ENCODE results near the gene METRNL.
"Not testable (repeated sequence)": the region's sequence is repeated elsewhere in the genome, so short reads cannot be mapped to it uniquely, and the experiment has no call there.

METRNL gene

DNA sequence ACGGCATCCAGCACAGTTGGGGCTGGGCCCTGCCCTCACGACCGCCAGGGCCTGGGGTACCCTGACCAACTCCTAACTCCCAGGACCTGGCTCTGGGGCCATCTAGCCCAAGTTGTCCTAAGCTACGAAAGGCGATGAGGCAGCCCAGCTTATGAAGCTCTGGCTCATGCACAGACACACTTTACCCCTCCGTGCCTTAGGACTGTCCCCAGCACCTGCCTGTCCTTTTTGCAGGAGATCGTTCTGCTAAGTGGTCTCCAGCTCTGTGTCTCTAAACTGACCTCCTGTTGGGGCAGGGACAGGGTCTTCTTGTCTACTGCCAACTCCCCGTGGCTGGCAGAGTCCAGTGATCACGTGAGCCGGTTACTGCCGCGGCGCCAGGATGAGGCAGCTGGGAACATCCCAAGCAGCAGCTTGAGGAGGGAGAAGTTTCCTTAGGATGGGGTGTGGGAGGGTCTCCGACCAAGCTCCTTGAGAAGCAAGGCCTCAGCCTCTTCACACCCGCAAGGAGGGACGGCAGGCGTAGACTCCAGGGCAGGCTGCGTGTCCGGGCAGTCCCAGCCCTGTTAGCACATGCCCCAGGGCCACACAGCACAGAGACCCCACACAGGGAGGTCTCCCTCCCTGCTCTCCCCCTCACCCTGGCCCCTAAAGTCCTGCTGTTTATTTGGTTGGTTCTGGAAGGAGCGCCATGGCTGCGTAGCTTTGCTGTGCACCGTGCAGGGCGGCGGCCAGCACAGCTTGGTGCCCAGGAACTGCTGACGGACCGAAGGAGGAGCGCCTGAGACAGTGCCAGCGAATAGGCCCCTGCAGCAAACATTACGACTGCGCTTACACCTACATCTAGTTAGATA is 16.4 kb upstream of the METRNL start:
- Histone ChIP-seq H3K9ac (ENCODE audit: low read depth, low read length) (no peak overlapping the region), H3K4me2 (ENCODE audit: low read length) (no peak overlapping the region), H3K27me3 (ENCODE audit: control insufficient read depth, insufficient read depth, low read length) (peaks cover 7% of the 10 kb centered on the region), H3K36me3 (ENCODE audit: insufficient read depth, low read length) (no peaks in the 10 kb centered on the region), H3K9me3 (replicated peaks; ENCODE audit: low read length) (no peaks in the 10 kb centered on the region), H3K4me1 (ENCODE audit: control insufficient read depth, insufficient read depth, low read length) (no peaks in the 10 kb centered on the region), H3K4me3 (ENCODE audit: low read length) (no peak overlapping the region)

DNA sequence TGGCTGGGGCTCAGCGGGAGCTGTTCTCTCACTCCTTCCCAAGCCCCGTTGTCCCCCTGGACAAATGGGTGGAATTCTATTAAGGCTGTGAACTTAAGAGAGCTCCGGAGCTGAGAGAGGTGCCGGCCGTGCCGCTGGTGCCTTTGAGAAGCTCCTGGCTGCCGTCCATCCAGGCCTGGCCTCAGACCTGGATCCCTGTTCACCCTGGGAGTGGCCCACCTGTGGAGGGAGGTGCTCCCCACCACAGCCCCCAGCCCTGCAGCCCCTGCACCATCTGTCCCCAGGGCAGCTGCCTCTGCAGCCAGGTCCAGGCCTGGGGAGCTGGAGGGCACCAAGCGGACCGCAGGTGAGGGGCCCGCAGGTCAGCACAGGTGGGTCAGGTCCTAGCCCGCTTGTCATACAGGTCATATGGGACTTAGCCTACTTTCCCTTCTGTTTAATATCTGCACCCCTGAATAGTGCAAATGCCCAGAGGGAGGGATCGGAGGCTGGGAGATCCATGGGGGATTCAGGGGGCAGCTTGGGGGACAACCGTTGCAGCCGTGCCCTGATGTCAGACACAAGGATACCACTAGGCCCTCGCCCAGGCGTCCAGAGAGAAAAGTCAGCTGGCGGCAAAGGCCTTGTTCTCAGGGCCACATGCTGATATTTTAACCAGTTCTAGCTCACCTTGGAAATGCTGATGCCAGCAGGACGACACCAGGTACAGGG is 15.2 kb upstream of the METRNL start:
- H3K9ac ChIP-seq (ENCODE audit: low read depth, low read length) = no peak overlapping the region
- no peaks in the 10 kb centered on the region for H3K4me1 ChIP-seq (ENCODE audit: control insufficient read depth, insufficient read depth, low read length)
- H3K4me2 ChIP-seq (ENCODE audit: low read length) = no peak overlapping the region
- H3K36me3 ChIP-seq (ENCODE audit: insufficient read depth, low read length) = no peaks in the 10 kb centered on the region
- peaks cover 7% of the 10 kb centered on the region for H3K27me3 ChIP-seq (ENCODE audit: control insufficient read depth, insufficient read depth, low read length)
- H3K9me3 ChIP-seq (replicated peaks; ENCODE audit: low read length) = no peaks in the 10 kb centered on the region
- no peak overlapping the region for H3K4me3 ChIP-seq (ENCODE audit: low read length)

DNA sequence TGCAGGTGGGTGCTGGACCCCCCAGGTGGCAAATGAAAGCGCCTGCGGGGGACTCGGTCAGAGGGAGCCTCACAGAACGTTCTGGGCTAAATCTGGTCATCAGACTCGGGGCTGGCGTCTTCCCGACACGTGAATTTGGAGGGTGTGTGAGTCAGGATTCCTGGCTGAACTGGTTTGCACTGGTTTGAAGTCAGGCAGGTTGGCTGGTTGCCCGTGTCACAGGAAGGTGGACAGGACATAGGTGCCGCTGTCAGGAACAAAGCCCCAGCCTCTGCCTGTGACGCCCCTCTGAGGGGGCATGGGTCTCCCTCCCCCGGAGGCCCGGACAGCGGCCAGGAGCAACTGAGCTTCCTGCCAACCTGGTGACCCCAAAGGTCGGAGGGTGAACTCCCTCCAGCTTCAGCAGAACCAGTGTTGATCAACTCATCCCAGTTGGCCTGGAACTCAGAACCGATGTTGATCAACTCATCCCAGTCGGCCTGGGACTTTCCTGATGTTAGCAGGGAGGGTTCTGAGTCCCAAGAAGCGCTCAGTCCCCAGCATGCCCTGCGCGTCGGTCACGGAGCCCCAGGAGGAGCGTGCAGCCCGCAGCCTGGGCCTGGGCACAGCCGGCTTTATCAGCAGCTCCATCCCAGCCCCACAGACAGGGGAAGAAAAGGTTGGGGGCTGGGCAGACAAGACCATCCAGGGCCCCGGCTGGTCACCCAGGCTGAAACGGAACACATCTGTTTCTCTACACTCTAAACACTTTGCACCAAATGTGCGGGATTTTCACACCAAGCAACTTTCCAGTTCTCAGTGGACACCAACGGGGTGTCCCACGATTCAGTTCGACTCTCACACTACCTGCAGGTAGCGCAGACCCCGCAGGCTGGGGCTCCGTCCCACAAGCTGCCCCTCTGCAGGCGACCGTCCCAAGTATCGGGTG is 14.4 kb upstream of the METRNL start:
- Histone ChIP-seq H3K4me2 (ENCODE audit: low read length) (no peak overlapping the region), H3K9ac (ENCODE audit: low read depth, low read length) (no peak overlapping the region), H3K27me3 (ENCODE audit: control insufficient read depth, insufficient read depth, low read length) (peaks cover 7% of the 10 kb centered on the region), H3K36me3 (ENCODE audit: insufficient read depth, low read length) (no peaks in the 10 kb centered on the region), H3K9me3 (replicated peaks; ENCODE audit: low read length) (no peaks in the 10 kb centered on the region), H3K4me1 (ENCODE audit: control insufficient read depth, insufficient read depth, low read length) (no peaks in the 10 kb centered on the region), H3K4me3 (ENCODE audit: low read length) (no peak overlapping the region)

DNA sequence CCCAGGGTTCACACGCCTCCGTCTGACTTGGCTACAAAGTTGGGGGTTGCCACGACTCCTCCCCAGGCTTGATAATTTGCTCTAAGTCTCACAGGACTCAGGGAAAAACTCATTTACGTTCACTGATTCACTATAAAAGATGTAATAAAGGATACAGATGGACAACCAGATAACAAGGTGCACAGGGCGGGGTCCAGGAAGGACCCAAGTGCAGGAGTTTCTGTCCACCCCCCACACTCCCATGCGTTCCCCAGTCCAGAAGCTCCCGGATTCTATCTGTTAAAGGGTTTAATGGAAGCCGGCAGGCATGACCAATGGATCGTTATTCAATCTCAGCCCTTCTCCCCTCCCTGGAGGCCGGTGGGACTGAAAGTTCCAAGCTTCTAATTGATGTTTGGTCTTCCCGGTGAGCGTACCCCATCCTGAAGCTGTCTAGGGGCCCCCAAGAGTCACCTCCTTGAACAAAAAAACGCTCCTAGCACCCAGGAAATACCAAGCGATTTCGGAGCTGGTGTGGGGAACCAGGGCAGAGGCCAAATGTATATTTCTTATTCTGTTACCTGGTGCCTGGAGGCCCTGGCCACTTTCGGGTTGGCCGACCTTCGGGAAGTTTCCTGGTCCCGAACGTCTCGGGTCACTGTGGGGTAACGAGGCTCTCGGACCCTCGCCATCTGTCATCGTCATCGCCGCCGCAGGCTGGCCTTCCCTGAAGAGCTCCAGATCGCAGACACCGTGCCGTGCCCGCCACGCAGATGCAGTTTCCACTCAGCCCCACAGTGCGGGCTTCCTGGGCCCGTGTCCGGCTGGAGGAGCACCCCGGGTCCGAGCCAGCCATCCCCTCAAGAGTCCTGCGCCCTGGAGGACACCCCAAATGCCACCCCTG is 13.5 kb upstream of the METRNL start:
- Histone ChIP-seq H3K4me1 (ENCODE audit: control insufficient read depth, insufficient read depth, low read length) (no peaks in the 10 kb centered on the region), H3K9ac (ENCODE audit: low read depth, low read length) (no peak overlapping the region), H3K4me3 (ENCODE audit: low read length) (no peak overlapping the region), H3K36me3 (ENCODE audit: insufficient read depth, low read length) (no peaks in the 10 kb centered on the region), H3K9me3 (replicated peaks; ENCODE audit: low read length) (no peaks in the 10 kb centered on the region), H3K4me2 (ENCODE audit: low read length) (no peak overlapping the region), H3K27me3 (ENCODE audit: control insufficient read depth, insufficient read depth, low read length) (peaks cover 7% of the 10 kb centered on the region)

DNA sequence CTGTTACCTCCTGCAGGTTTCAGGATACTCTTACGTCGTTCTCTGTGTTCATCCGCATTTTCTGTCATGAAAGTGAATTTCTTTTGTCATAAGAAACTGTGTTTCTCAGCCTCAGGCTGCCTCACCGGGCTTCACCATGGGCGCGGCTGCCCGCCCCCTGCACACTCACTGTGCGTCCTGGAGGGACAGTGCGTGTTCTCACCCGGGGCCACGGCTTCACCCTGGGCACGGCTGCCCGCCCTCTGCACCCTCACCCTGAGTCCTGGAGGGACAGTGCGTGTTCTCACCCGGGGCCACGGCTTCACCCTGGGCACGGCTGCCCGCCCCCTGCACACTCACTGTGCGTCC is 12.9 kb upstream of the METRNL start:
- not testable (repeated sequence) for H3K4me2 ChIP-seq (ENCODE audit: low read length); H3K4me1 ChIP-seq (ENCODE audit: control insufficient read depth, insufficient read depth, low read length); H3K9ac ChIP-seq (ENCODE audit: low read depth, low read length); H3K36me3 ChIP-seq (ENCODE audit: insufficient read depth, low read length); H3K4me3 ChIP-seq (ENCODE audit: low read length); H3K9me3 ChIP-seq (replicated peaks; ENCODE audit: low read length); H3K27me3 ChIP-seq (ENCODE audit: control insufficient read depth, insufficient read depth, low read length)

DNA sequence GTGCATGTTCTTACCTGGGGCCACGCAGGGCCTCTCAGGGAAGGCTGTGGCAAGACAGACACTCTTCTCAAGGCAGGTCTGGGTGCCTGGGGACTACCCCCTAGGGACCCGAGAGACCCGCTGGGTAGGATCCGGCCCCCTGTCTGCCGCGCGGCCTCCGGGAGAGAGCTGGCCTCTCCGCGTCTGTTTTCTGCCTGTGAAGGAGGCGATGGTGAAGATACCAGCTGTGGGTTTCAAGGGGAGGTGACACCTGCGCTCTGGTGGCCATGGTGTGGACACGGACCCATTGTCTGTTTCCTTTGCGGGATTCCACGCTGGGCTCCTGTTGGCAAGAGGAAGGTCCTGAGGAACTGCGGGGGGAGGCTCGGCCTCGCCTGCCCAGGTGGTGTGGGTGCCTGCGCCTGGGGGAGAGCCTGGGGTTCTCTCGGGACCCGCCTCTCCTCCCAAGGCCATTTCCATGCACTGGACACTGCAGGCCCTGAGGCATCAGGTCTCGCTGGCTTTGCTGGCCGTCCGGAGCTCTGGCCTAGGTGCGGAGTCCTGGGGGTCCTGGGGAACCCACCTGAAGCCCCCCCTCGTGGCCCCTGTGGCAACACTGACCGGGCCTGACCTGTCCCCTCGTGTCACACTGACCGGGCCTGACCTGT is 12.2 kb upstream of the METRNL start:
- H3K9ac ChIP-seq (ENCODE audit: low read depth, low read length) = no peak overlapping the region
- H3K4me2 ChIP-seq (ENCODE audit: low read length) = no peak overlapping the region
- H3K4me1 ChIP-seq (ENCODE audit: control insufficient read depth, insufficient read depth, low read length) = no peaks in the 10 kb centered on the region
- no peaks in the 10 kb centered on the region for H3K36me3 ChIP-seq (ENCODE audit: insufficient read depth, low read length)
- peaks cover 7% of the 10 kb centered on the region for H3K27me3 ChIP-seq (ENCODE audit: control insufficient read depth, insufficient read depth, low read length)
- no peak overlapping the region for H3K4me3 ChIP-seq (ENCODE audit: low read length)
- no peaks in the 10 kb centered on the region for H3K9me3 ChIP-seq (replicated peaks; ENCODE audit: low read length)

DNA sequence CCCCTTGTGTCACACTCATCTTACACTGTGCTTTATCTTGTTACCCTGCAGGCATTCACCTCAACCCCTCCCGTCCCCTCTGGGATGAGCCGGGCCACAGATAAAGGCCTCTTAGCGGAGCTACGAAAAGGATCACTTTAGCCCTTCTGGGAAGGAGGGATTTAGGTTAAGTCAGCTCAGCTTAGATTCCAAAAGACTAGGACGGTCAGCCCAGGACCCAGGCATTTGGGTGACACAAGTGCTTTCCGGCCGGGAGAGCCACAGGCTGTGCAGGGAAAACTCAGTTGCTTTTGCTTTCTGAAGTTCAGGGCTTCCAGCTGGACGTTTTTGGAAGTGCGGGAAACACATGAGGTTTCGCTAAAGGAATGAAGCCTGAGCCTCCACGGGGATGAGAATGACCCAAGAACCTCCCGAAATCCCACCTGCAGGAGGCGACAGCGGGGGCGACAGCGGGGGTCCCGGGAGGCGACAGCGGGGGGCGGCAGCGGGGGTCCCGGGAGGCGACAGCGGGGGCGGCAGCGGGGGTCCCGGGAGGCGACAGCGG is 11.6 kb upstream of the METRNL start:
- H3K4me3 ChIP-seq (ENCODE audit: low read length) = no peak overlapping the region
- H3K27me3 ChIP-seq (ENCODE audit: control insufficient read depth, insufficient read depth, low read length) = peaks cover 7% of the 10 kb centered on the region
- no peaks in the 10 kb centered on the region for H3K36me3 ChIP-seq (ENCODE audit: insufficient read depth, low read length)
- H3K4me2 ChIP-seq (ENCODE audit: low read length) = no peak overlapping the region
- no peaks in the 10 kb centered on the region for H3K4me1 ChIP-seq (ENCODE audit: control insufficient read depth, insufficient read depth, low read length)
- no peaks in the 10 kb centered on the region for H3K9me3 ChIP-seq (replicated peaks; ENCODE audit: low read length)
- no peak overlapping the region for H3K9ac ChIP-seq (ENCODE audit: low read depth, low read length)

DNA sequence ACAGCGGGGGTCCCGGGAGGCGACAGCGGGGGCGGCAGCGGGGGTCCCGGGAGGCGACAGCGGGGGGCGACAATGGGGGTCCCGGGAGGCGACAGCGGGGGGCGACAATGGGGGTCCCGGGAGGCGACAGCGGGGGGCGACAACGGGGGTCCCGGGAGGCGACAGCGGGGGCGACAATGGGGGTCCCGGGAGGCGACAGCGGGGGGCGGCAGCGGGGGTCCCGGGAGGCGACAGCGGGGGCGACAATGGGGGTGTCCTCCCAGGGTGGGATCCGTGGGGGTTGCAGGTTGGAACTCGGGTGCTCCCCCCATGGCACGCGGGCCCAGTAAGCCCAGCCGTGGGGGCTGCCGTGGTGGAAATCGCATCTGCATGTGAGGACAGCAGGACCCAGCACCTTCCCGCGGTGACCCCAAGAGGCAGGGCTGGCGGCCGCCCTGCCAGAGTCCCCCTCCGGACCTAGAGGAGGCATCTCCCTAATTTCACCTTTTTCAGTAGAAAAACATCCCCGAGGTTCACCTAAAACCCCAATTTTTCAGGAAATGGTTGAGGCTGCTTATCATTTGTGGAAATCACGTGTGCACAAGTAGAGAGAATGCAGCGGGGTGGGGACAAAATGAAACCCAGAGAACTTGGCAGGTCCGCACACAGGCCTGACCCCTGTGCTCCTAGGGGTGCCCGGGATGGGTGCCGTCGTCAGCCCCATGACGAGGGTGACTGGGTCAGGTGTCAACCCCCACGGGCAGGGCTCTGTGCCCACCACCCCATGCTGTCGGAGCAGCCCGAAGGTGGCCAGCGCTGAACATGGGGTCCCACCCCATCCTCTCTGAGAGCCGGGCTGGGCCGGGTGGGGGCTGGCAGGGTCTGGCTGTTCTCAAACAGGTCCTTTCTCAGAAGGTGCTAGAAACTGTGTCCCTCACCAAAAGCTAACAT is 10.5 kb upstream of the METRNL start:
- no peak overlapping the region for H3K4me2 ChIP-seq (ENCODE audit: low read length)
- no peak overlapping the region for H3K4me3 ChIP-seq (ENCODE audit: low read length)
- H3K36me3 ChIP-seq (ENCODE audit: insufficient read depth, low read length) = no peaks in the 10 kb centered on the region
- H3K9me3 ChIP-seq (replicated peaks; ENCODE audit: low read length) = no peaks in the 10 kb centered on the region
- no peaks in the 10 kb centered on the region for H3K4me1 ChIP-seq (ENCODE audit: control insufficient read depth, insufficient read depth, low read length)
- no peaks in the 10 kb centered on the region for H3K27me3 ChIP-seq (ENCODE audit: control insufficient read depth, insufficient read depth, low read length)
- H3K9ac ChIP-seq (ENCODE audit: low read depth, low read length) = no peak overlapping the region

DNA sequence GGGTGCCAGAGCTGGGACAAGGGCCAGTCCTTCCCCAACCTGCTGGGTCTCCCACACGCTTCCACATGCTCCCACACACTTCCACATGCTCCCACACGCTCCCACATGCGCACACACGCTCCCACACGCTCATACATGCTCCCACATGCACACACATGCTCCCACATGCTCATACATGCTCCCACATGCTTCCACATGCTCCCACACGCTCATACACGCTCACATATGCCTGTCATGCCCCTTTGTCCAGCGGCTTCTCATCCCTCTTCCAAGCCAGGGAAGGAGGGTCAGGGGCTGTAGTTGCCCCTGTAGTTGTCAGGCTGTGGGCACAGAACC is 9.9 kb upstream of the METRNL start:
- Histone ChIP-seq H3K9ac (ENCODE audit: low read depth, low read length) (no peak overlapping the region), H3K27me3 (ENCODE audit: control insufficient read depth, insufficient read depth, low read length) (no peaks in the 10 kb centered on the region), H3K4me1 (ENCODE audit: control insufficient read depth, insufficient read depth, low read length) (no peaks in the 10 kb centered on the region), H3K36me3 (ENCODE audit: insufficient read depth, low read length) (no peaks in the 10 kb centered on the region), H3K4me3 (ENCODE audit: low read length) (no peak overlapping the region), H3K4me2 (ENCODE audit: low read length) (no peak overlapping the region), H3K9me3 (replicated peaks; ENCODE audit: low read length) (no peaks in the 10 kb centered on the region)

Data from skeletal muscle satellite cell (primary cell).